ENCODE data around the gene BRSK1. TPM values are rescaled to one million over a fixed set of nuclear protein-coding genes. Genes with fewer than 3 reads are reported as not detected.

Gene BRSK1
- total and polyA plus RNA-seq, 2 of the 13 experiments (the other 11 are each of a cell fraction or from before 2014, with no cell fraction given), result 0.18 to 1.2 TPM

DNA sequence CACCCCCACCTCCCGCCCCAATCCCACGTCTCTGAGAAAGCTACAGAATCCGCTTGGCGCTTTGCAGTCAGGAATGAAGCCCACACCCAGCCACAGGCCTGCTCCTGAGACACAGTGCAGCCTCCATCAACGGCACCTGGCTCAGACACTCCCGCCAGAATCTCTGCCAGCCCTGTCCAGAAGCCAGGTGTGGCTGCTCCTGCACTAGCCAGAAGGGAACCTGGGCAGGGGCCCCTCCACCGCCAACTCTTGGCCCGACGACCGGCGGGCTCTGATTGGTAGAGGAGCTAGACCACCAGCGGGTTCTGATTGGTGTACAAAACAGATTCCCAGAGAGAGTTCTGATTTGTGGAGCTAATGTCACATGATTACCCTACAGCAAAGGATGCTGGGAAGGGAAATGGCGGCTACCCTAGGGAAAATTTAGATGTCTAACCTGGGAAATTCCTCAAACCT is 22.1 kb upstream of the BRSK1 start:
- 95% methylated on average over 11 of the region's 13 CpGs for WGBS (ENCODE audit: low lambda C conversion rate)
- no peak overlapping the region for H3K9ac ChIP-seq (ENCODE audit: insufficient read depth, low read depth, low read length)
- peaks cover 16% of the 10 kb centered on the region for H3K79me2 ChIP-seq (ENCODE audit: insufficient read depth, low read length)
- no peak overlapping the region for H3K27ac ChIP-seq (ENCODE audit: extremely low read length, insufficient read depth, low read length)
- ChIA-PET CTCF (ENCODE audit: low intra/inter-chr PET ratio, low total read pairs) (no interaction called here), POLR2A (interaction anchor here (3.7 kb wide), 1 partner anchor 19 kb away, joined by 58 read pairs; the partner anchor contains the start of gene HSPBP1)
- ATAC-seq (no peak), FAIRE-seq (no peak), DNase-seq (ENCODE audit: low spot score) (no peak)
- H2AFZ ChIP-seq (ENCODE audit: low read length), result no peak overlapping the region
- no peaks in the 10 kb centered on the region for H3K9me3 ChIP-seq (ENCODE audit: low read length)
- intact Hi-C loops (cut with micrococcal nuclease; ENCODE audit: unreplicated experiment) (no loop called here), in situ Hi-C loops (cut with HindIII; ENCODE audit: extremely low pct_ligation_motif_present, low pct_unique_long_range_greater_than_20kb) (no loop called here)
- TF ChIP-seq ZNF556 (CRISPR knock-in tag; IDR thresholded peaks at IDR 0.05; ENCODE audit: borderline replicate concordance) (no peak), SIN3A (IDR thresholded peaks at IDR 0.05; ENCODE audit: borderline replicate concordance, low read depth, low read length) (no peak), SMAD9 (CRISPR knock-in tag; IDR thresholded peaks at IDR 0.05) (no peak), ZNF143 (CRISPR knock-in tag; IDR thresholded peaks at IDR 0.05) (peak; percentile 32; the same call in 1 of the 2 replicates)
- TF ChIP-seq, protein P1, sequence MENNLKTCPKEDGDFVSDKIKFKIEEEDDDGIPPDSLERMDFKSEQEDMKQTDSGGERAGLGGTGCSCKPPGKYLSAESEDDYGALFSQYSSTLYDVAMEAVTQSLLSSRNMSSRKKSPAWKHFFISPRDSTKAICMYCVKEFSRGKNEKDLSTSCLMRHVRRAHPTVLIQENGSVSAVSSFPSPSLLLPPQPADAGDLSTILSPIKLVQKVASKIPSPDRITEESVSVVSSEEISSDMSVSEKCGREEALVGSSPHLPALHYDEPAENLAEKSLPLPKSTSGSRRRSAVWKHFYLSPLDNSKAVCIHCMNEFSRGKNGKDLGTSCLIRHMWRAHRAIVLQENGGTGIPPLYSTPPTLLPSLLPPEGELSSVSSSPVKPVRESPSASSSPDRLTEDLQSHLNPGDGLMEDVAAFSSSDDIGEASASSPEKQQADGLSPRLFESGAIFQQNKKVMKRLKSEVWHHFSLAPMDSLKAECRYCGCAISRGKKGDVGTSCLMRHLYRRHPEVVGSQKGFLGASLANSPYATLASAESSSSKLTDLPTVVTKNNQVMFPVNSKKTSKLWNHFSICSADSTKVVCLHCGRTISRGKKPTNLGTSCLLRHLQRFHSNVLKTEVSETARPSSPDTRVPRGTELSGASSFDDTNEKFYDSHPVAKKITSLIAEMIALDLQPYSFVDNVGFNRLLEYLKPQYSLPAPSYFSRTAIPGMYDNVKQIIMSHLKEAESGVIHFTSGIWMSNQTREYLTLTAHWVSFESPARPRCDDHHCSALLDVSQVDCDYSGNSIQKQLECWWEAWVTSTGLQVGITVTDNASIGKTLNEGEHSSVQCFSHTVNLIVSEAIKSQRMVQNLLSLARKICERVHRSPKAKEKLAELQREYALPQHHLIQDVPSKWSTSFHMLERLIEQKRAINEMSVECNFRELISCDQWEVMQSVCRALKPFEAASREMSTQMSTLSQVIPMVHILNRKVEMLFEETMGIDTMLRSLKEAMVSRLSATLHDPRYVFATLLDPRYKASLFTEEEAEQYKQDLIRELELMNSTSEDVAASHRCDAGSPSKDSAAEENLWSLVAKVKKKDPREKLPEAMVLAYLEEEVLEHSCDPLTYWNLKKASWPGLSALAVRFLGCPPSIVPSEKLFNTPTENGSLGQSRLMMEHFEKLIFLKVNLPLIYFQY (CRISPR knock-in tag; IDR thresholded peaks at IDR 0.05; ENCODE audit: borderline replicate concordance), result no peak
- no peaks in the 10 kb centered on the region for H3K36me3 ChIP-seq (replicated peaks in 1 of 2; ENCODE audit: control insufficient read depth in 1 of 2, insufficient read depth in 2 of 2, low read length in 2 of 2)
- H3K4me1 ChIP-seq (ENCODE audit: insufficient read depth, low read length), result peaks cover 21% of the 10 kb centered on the region
- BruUV-seq (replicated peaks), result no TSS peak
- H3K4me2 ChIP-seq (ENCODE audit: low read depth, low read length), result no peak overlapping the region
- H3K27me3 ChIP-seq (ENCODE audit: control insufficient read depth in 1 of 2, insufficient read depth in 2 of 2, low read length in 2 of 2), result no peaks in the 10 kb centered on the region; a peak in 2 of 5 replicates
- H3K4me3 ChIP-seq (replicated peaks in 1 of 3; ENCODE audit: insufficient read depth in 1 of 3, low read depth in 2 of 3, low read length in 3 of 3), result no peak overlapping the region
- H4K20me1 ChIP-seq (ENCODE audit: insufficient read depth, low read length), result peaks cover 13% of the 10 kb centered on the region
